K562 (cell line): ENCODE data around the gene PRR29. TPM values are rescaled to one million over a fixed set of nuclear protein-coding genes. Genes with fewer than 3 reads are reported as not detected.

Experiments used
- BCOR ChIP-seq: fragments of 450-650 bp; IDR thresholded peaks from 2 replicates; pipeline ENCODE4 v1.6.1; 2016
- IRF2 ChIP-seq: sonication (generic); formaldehyde crosslinking; IDR thresholded peaks from 2 replicates; pipeline ENCODE4 v1.8.1; 2022; ENCODE audit warnings: mild to moderate bottlenecking, missing genetic modification reagents
- MYC ChIP-seq, 2 experiments: fragments of 250-450 bp in 1 of 2; sonication (Bioruptor Pico) in 1 of 2; IDR thresholded peaks; 2 replicates each; pipeline versions ENCODE4 v1.5.1 to v1.6.1; 2012 to 2021; ENCODE audit warnings: low read depth in 2 of 2, borderline replicate concordance in 1 of 2, improper control_type of control experiment in 1 of 2, low read length in 1 of 2, mild to moderate bottlenecking in 1 of 2, moderate library complexity in 1 of 2
- RAD51 ChIP-seq: fragments of 450-650 bp; IDR thresholded peaks from 2 replicates; pipeline ENCODE4 v1.7.1; 2016; ENCODE audit warnings: low read depth, mild to moderate bottlenecking, borderline replicate concordance
- TGIF2 ChIP-seq: sonication (generic); formaldehyde crosslinking; IDR thresholded peaks from 2 replicates; pipeline ENCODE4 v1.8.1; 2022; ENCODE audit warnings: mild to moderate bottlenecking, missing genetic modification reagents, moderate library complexity
- ZNF444 ChIP-seq: fragments of 250-450 bp; sonication (Bioruptor Pico); IDR thresholded peaks from 2 replicates; pipeline ENCODE4 v1.4.0; 2020; ENCODE audit warnings: mild to moderate bottlenecking, moderate library complexity
- polyA plus RNA-seq, 8 experiments: library from polyadenylated mRNA; depleted of rRNA in 4 of 8; stranded (reverse) in 5 of 8; unstranded in 3 of 8; fragments of >200 nt; fragmentation: Nextera tagmentation in 2 of 8; fragmentation: Illumina TruSeq in 1 of 8; extraction: Ambion mirVana in 2 of 8; extraction: Trizol in 1 of 8; gene quantifications; 2 replicates each; pipeline versions ENCODE4 v1.2.1 to v1.2.3, GENCODE V29; 2011 to 2014; ENCODE audit warnings: inconsistent platforms in 1 of 8, missing spikeins in 1 of 8
- total RNA-seq, 7 experiments: library from RNA; depleted of rRNA in 6 of 7; stranded (reverse); fragments of >200 nt in 6 of 7; fragmentation: Illumina TruSeq in 2 of 7; extraction: Trizol in 2 of 7; gene quantifications; 2 replicates each; pipeline versions ENCODE4 v1.2.1 to v1.2.3, GENCODE V29; 2011 to 2021; ENCODE audit warnings: low replicate concordance in 1 of 7
- TF ChIP-seq, protein P1 (sequence below), 2 experiments: IDR thresholded peaks; 2 replicates each; pipeline ENCODE4 v1.6.1; 2011; ENCODE audit warnings: borderline replicate concordance in 1 of 2, control low read depth in 1 of 2, low read depth in 1 of 2, low read length in 1 of 2, mild to moderate bottlenecking in 1 of 2, mixed read lengths in 1 of 2, moderate library complexity in 1 of 2; ENCODE audit not compliant: insufficient read depth in 1 of 2, insufficient read length in 1 of 2, poor library complexity in 1 of 2, severe bottlenecking in 1 of 2; ENCODE audit errors: extremely low read depth in 1 of 2
- TF ChIP-seq, protein P2 (sequence below): sonication (generic); formaldehyde crosslinking; IDR thresholded peaks from 2 replicates; pipeline ENCODE4 v1.9.0; 2022; ENCODE audit warnings: mild to moderate bottlenecking, missing genetic modification reagents
- TF ChIP-seq, protein P3 (sequence below): fragments of 450-650 bp; formaldehyde crosslinking; conservative IDR thresholded peaks from 2 replicates; pipeline ENCODE4 v1.4.0; 2022; ENCODE audit warnings: mild to moderate bottlenecking, missing genetic modification characterization
- TF ChIP-seq, protein P4 (sequence below): fragments of 250-450 bp; sonication (Bioruptor Pico); IDR thresholded peaks from 2 replicates; pipeline ENCODE4 v1.5.0; 2021; ENCODE audit warnings: mild to moderate bottlenecking, moderate library complexity
- TF ChIP-seq, protein P5 (sequence below), 2 experiments: IDR thresholded peaks in 1 of 2; conservative IDR thresholded peaks in 1 of 2; 2 replicates each; pipeline ENCODE4 v1.6.1; 2016; ENCODE audit warnings: low read depth in 2 of 2, mild to moderate bottlenecking in 1 of 2, missing compliant biosample characterization in 1 of 2, missing genetic modification characterization in 1 of 2, moderate library complexity in 1 of 2
- TF ChIP-seq, protein P6 (sequence below), 2 experiments: fragments of 450-650 bp in 1 of 2; sonication (generic) in 1 of 2; formaldehyde crosslinking in 1 of 2; IDR thresholded peaks in 1 of 2; conservative IDR thresholded peaks in 1 of 2; 2 replicates each; pipeline versions ENCODE4 v1.6.1 to v1.8.1; 2016 to 2023; ENCODE audit warnings: mild to moderate bottlenecking in 2 of 2, moderate library complexity in 2 of 2, inconsistent platforms in 1 of 2, missing genetic modification reagents in 1 of 2

The PRR29 gene
- total and polyA plus RNA-seq, 9 of the 15 experiments (the other 6 are each of a cell fraction or from before 2014, with no cell fraction given) = 0.08 to 0.58 (median 0.15) TPM; not detected in 5

DNA sequence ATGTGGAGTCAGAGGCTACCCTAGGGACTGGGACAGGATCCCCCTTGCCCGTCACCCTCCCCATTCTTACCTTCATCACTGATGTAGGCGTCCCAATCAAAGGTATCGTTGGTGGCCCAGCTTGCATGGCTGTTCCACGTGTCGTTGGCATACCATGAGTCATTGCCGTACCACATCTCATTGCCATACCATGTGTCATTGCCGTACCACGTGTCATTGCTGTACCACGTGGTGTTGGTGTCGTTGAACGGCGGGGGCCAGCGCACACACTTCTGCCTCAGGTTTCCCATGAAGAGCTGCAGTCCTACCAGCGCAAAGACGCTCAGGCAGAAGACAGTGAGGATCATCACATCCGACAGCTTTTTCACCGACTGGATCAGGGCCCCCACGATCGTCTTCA, 30.2 kb upstream of the PRR29 start (continued):
- TF ChIP-seq, protein P1, sequence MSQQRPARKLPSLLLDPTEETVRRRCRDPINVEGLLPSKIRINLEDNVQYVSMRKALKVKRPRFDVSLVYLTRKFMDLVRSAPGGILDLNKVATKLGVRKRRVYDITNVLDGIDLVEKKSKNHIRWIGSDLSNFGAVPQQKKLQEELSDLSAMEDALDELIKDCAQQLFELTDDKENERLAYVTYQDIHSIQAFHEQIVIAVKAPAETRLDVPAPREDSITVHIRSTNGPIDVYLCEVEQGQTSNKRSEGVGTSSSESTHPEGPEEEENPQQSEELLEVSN (IDR thresholded peaks at IDR 0.05; ENCODE audit: borderline replicate concordance in 1 of 2, extremely low read depth in 1 of 2, insufficient read depth in 1 of 2, insufficient read length in 1 of 2, low read depth in 1 of 2, low read length in 1 of 2, poor library complexity in 1 of 2, severe bottlenecking in 1 of 2) = peak; percentile 42 to 74
- TF ChIP-seq IRF2 = no peak
- TF ChIP-seq MYC (IDR thresholded peaks at IDR 0.05; ENCODE audit: low read depth, low read length) = peak; percentile 64
- no peak; the same call in 1 of the 2 replicates for TF ChIP-seq MYC (CRISPR knock-in tag; IDR thresholded peaks at IDR 0.05; ENCODE audit: borderline replicate concordance, low read depth)
- TF ChIP-seq, protein P2, sequence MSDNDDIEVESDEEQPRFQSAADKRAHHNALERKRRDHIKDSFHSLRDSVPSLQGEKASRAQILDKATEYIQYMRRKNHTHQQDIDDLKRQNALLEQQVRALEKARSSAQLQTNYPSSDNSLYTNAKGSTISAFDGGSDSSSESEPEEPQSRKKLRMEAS (CRISPR knock-in tag) = peak; percentile 97
- TF ChIP-seq ZNF444 = no peak
- TF ChIP-seq, protein P3, sequence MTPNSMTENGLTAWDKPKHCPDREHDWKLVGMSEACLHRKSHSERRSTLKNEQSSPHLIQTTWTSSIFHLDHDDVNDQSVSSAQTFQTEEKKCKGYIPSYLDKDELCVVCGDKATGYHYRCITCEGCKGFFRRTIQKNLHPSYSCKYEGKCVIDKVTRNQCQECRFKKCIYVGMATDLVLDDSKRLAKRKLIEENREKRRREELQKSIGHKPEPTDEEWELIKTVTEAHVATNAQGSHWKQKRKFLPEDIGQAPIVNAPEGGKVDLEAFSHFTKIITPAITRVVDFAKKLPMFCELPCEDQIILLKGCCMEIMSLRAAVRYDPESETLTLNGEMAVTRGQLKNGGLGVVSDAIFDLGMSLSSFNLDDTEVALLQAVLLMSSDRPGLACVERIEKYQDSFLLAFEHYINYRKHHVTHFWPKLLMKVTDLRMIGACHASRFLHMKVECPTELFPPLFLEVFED (CRISPR knock-in tag) = no peak
- TF ChIP-seq RAD51 = peak; percentile 88
- TF ChIP-seq BCOR = no peak
- TF ChIP-seq, protein P4, sequence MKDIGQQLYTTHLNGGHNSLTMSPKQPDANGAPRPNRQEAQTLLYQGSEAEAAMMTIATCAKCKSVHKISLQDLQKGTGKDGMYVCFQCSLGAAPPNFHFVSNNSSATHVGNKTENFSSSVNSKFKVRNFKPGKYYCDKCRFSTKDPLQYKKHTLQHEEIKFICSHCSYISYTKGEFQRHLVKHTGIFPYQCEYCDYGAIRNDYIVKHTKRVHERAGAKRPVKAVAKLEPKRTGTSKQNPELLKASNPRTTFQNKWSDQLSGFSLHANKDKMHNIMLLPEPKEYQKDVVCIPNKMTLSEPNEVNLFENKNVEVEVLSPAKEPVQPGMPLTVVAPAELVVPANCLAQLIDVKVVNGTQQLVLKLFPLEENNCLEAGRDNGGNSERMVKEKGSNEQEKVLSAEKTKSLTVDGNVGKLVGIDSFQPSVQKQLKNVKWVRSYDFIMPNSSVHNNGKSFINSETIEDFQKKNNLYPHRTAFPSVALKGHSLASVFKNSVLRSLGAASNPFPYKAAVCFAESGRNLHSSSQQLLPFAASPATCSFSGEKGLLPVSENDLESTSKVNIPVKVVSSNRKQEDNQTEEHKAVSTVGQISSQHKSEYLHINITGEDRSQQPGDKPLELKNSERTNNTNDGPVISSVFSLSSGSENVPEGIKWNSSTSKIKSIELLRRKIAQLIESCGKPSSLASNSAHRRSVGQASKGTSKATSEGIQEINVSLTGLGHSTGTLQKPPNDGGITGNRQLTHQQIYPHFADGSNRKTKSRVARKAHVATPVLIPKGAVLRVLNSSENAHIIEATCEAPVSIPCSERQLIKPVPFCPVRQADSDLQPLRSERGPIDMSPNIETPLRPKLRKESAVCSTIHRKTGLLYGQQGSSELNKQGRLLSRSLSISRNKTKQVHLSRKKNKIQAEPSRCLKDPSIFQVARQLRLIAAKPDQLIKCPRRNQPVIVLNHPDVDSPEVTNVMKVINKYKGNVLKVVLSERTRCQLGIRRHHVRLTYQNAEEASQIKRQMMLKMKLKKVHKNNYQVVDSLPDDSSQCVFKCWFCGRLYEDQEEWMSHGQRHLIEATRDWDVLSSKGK (CRISPR knock-in tag) = no peak
- TF ChIP-seq, protein P5, sequence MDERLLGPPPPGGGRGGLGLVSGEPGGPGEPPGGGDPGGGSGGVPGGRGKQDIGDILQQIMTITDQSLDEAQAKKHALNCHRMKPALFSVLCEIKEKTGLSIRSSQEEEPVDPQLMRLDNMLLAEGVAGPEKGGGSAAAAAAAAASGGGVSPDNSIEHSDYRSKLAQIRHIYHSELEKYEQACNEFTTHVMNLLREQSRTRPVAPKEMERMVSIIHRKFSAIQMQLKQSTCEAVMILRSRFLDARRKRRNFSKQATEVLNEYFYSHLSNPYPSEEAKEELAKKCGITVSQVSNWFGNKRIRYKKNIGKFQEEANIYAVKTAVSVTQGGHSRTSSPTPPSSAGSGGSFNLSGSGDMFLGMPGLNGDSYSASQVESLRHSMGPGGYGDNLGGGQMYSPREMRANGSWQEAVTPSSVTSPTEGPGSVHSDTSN (CRISPR knock-in tag; IDR thresholded peaks at IDR 0.05; ENCODE audit: low read depth) = no peak
- TF ChIP-seq, protein P5 (tag; conservative IDR thresholded peaks at IDR 0.05; ENCODE audit: low read depth) = no peak
- TF ChIP-seq, protein P6, sequence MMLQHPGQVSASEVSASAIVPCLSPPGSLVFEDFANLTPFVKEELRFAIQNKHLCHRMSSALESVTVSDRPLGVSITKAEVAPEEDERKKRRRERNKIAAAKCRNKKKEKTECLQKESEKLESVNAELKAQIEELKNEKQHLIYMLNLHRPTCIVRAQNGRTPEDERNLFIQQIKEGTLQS (IDR thresholded peaks at IDR 0.05) = peak; percentile 72
- TF ChIP-seq, protein P6 (CRISPR knock-in tag; conservative IDR thresholded peaks at IDR 0.05) = no peak
- no peak for TF ChIP-seq TGIF2 (CRISPR knock-in tag)
